K562 (cell line): Measurements from ENCODE around the gene PRRC2B. TPM values are rescaled to one million over a fixed set of nuclear protein-coding genes. Genes with fewer than 3 reads are reported as not detected.
A peak's percentile ranks its signal among the peaks of the same experiment; 100 is the strongest.

Experiments used
- ARID4B ChIP-seq: sonication (generic); formaldehyde crosslinking; IDR thresholded peaks from 2 replicates; pipeline ENCODE4 v1.8.0; 2022; ENCODE audit warnings: mild to moderate bottlenecking, missing genetic modification reagents
- BACH1 ChIP-seq: fragments of 200-800 bp; sonication (Bioruptor generic); IDR thresholded peaks from 2 replicates; pipeline ENCODE4 v1.6.1; 2016; ENCODE audit warnings: missing genetic modification characterization, missing compliant biosample characterization
- CREM ChIP-seq: IDR thresholded peaks from 2 replicates; pipeline ENCODE4 v1.6.1; 2014; ENCODE audit warnings: antibody characterized with exemption, low read depth
- CSDE1 ChIP-seq, 2 experiments: fragments of 450-650 bp; IDR thresholded peaks; 2 replicates each; pipeline ENCODE4 v1.6.1; 2016; ENCODE audit warnings: mild to moderate bottlenecking in 1 of 2
- E2F6 ChIP-seq, 2 experiments: IDR thresholded peaks; 2 replicates each; pipeline ENCODE4 v1.6.1; 2011; ENCODE audit warnings: borderline replicate concordance in 1 of 2, control low read depth in 1 of 2, low read depth in 1 of 2, low read length in 1 of 2, mild to moderate bottlenecking in 1 of 2, mixed read lengths in 1 of 2, moderate library complexity in 1 of 2; ENCODE audit not compliant: insufficient read depth in 1 of 2, insufficient read length in 1 of 2, poor library complexity in 1 of 2, severe bottlenecking in 1 of 2; ENCODE audit errors: extremely low read depth in 1 of 2
- KLF13 ChIP-seq: fragments of 450-650 bp; IDR thresholded peaks from 2 replicates; pipeline ENCODE4 v1.6.1; 2016; ENCODE audit warnings: missing genetic modification characterization, low read depth, mild to moderate bottlenecking, missing compliant biosample characterization, moderate library complexity, borderline replicate concordance
- MCM5 ChIP-seq: fragments of 450-650 bp; IDR thresholded peaks from 2 replicates; pipeline ENCODE4 v1.6.1; 2016; ENCODE audit warnings: low read depth
- NCOA1 ChIP-seq: fragments of 450-650 bp; IDR thresholded peaks from 2 replicates; pipeline ENCODE4 v1.6.1; 2016; ENCODE audit warnings: low read depth
- NONO ChIP-seq, 2 experiments: fragments of 200-400 bp in 1 of 2; fragments of 450-650 bp in 1 of 2; formaldehyde crosslinking in 1 of 2; IDR thresholded peaks; 2 replicates each; pipeline ENCODE4 v1.6.1; 2017; ENCODE audit warnings: low read depth in 2 of 2, mild to moderate bottlenecking in 2 of 2, moderate library complexity in 2 of 2, low read length in 1 of 2
- PATZ1 ChIP-seq: fragments of 250-450 bp; sonication (Bioruptor Pico); IDR thresholded peaks from 2 replicates; pipeline ENCODE4 v1.5.0; 2020; ENCODE audit warnings: mild to moderate bottlenecking, borderline replicate concordance
- RUNX1 ChIP-seq: sonication (generic); IDR thresholded peaks from 2 replicates; pipeline ENCODE4 v1.6.1; 2016; ENCODE audit warnings: antibody characterized with exemption, low read depth
- SMAD3 ChIP-seq: fragments of 450-650 bp; formaldehyde crosslinking; conservative IDR thresholded peaks from 2 replicates; pipeline ENCODE4 v1.4.0; 2020; ENCODE audit warnings: mild to moderate bottlenecking
- ZBTB1 ChIP-seq: sonication (generic); formaldehyde crosslinking; IDR thresholded peaks from 2 replicates; pipeline ENCODE4 v1.8.1; 2023; ENCODE audit warnings: missing genetic modification reagents, low read depth, mild to moderate bottlenecking, borderline replicate concordance
- ZC3H8 ChIP-seq: fragments of 450-650 bp; IDR thresholded peaks from 2 replicates; pipeline ENCODE4 v1.6.1; 2017
- polyA plus RNA-seq, 8 experiments: library from polyadenylated mRNA; depleted of rRNA in 4 of 8; stranded (reverse) in 5 of 8; unstranded in 3 of 8; fragments of >200 nt; fragmentation: Nextera tagmentation in 2 of 8; fragmentation: Illumina TruSeq in 1 of 8; extraction: Ambion mirVana in 2 of 8; extraction: Trizol in 1 of 8; gene quantifications; 2 replicates each; pipeline versions ENCODE4 v1.2.1 to v1.2.3, GENCODE V29; 2011 to 2014; ENCODE audit warnings: inconsistent platforms in 1 of 8, missing spikeins in 1 of 8
- total RNA-seq, 7 experiments: library from RNA; depleted of rRNA in 6 of 7; stranded (reverse); fragments of >200 nt in 6 of 7; fragmentation: Illumina TruSeq in 2 of 7; extraction: Trizol in 2 of 7; gene quantifications; 2 replicates each; pipeline versions ENCODE4 v1.2.1 to v1.2.3, GENCODE V29; 2011 to 2021; ENCODE audit warnings: low replicate concordance in 1 of 7
- TF ChIP-seq, protein P1 (sequence below): fragments of 450-650 bp; IDR thresholded peaks from 2 replicates; pipeline ENCODE4 v1.6.1; 2017; ENCODE audit warnings: antibody characterized with exemption, mild to moderate bottlenecking

PRRC2B gene
- total and polyA plus RNA-seq, 9 of the 15 experiments (the other 6 are each of a cell fraction or from before 2014, with no cell fraction given), result 0.34 to 125 (median 30.9) TPM

DNA sequence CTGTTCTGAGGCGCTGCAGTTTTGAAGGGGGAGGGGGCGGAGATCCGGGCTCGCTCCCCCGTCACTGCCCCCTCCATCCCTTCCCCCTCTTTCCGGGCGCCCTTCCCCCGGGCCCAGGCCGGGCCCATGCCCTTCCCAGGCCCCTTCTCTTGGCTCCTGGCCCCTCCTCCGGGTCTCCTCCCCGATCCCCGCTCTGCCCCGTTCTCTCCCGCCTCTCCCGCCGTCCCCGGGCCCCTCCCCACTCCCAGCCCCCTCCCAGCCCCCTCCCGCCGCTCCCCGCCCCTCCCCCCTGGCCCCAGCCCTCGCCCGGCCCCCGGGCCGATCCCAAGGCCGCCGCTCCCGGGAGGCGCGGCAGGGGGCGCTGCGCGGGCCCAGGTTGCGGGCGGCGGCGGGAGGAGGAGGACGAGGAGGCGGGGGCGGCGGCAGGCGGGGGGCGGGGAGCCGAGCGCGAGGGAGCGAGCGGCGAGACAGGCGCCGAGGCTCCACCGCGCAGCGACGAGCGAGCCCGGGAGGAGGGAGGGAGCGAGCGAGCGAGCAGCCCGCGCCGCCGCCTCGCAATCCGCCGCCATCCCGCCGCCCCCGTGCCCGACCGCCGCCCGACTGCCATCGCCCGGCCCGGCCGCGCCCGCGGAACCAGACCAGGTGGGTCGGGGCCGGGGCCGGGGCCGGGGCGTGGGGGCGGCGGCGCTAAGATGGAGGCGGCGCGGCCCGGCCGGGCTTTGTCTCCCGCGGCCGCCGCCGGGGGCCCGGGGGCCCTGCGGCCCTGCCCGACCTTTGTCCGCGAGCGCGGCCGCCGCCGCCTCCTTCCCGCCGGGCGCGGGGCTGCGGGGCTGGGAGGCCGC lies at the start of gene PRRC2B (continued):
- TF ChIP-seq, protein P1, sequence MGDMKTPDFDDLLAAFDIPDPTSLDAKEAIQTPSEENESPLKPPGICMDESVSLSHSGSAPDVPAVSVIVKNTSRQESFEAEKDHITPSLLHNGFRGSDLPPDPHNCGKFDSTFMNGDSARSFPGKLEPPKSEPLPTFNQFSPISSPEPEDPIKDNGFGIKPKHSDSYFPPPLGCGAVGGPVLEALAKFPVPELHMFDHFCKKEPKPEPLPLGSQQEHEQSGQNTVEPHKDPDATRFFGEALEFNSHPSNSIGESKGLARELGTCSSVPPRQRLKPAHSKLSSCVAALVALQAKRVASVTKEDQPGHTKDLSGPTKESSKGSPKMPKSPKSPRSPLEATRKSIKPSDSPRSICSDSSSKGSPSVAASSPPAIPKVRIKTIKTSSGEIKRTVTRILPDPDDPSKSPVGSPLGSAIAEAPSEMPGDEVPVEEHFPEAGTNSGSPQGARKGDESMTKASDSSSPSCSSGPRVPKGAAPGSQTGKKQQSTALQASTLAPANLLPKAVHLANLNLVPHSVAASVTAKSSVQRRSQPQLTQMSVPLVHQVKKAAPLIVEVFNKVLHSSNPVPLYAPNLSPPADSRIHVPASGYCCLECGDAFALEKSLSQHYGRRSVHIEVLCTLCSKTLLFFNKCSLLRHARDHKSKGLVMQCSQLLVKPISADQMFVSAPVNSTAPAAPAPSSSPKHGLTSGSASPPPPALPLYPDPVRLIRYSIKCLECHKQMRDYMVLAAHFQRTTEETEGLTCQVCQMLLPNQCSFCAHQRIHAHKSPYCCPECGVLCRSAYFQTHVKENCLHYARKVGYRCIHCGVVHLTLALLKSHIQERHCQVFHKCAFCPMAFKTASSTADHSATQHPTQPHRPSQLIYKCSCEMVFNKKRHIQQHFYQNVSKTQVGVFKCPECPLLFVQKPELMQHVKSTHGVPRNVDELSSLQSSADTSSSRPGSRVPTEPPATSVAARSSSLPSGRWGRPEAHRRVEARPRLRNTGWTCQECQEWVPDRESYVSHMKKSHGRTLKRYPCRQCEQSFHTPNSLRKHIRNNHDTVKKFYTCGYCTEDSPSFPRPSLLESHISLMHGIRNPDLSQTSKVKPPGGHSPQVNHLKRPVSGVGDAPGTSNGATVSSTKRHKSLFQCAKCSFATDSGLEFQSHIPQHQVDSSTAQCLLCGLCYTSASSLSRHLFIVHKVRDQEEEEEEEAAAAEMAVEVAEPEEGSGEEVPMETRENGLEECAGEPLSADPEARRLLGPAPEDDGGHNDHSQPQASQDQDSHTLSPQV, result no peak
- no peak for TF ChIP-seq BACH1
- peak; percentile 47 to 64; a peak in 2 of 4 replicates for TF ChIP-seq NONO (IDR thresholded peaks at IDR 0.05; ENCODE audit: low read depth in 2 of 2, low read length in 1 of 2)
- TF ChIP-seq MCM5, result no peak
- no peak; the same call in 1 of the 2 replicates for TF ChIP-seq KLF13 (tag)
- TF ChIP-seq CREM, result peak; percentile 5; the same call in 1 of the 2 replicates
- TF ChIP-seq RUNX1, result no peak
- TF ChIP-seq PATZ1 (CRISPR knock-in tag), result no peak
- TF ChIP-seq SMAD3 (CRISPR knock-in tag), result no peak
- TF ChIP-seq ZBTB1, result no peak
- TF ChIP-seq ARID4B (CRISPR knock-in tag), result no peak
- no peak for TF ChIP-seq CSDE1 (IDR thresholded peaks at IDR 0.05)
- no peak for TF ChIP-seq ZC3H8
- TF ChIP-seq NCOA1, result no peak
- TF ChIP-seq E2F6 (IDR thresholded peaks at IDR 0.05; ENCODE audit: borderline replicate concordance in 1 of 2, extremely low read depth in 1 of 2, insufficient read depth in 1 of 2, insufficient read length in 1 of 2, low read depth in 1 of 2, low read length in 1 of 2, poor library complexity in 1 of 2, severe bottlenecking in 1 of 2), result peak in 1 of 2 experiments; percentile 75
